CD4-positive, alpha-beta T cell treated with Interleukin-2 at 100 ng/mL for 4 hours (primary cell): ENCODE measurements around the gene ATXN1.
A peak's percentile ranks its signal among the peaks of the same experiment; 100 is the strongest.
"Not testable (repeated sequence)": the region's sequence is repeated elsewhere in the genome, so short reads cannot be mapped to it uniquely, and the experiment has no call there.

ENCODE experiments used
- DNase-seq: peaks from one replicate; pipeline ENCODE4 v3.0.0-alpha.2; 2020; ENCODE audit warnings: low spot score

ATXN1 gene

GRCh38 chr6:16644540-16645250, 116.6 kb downstream of the ATXN1 start:
- no peak for DNase-seq

DNA sequence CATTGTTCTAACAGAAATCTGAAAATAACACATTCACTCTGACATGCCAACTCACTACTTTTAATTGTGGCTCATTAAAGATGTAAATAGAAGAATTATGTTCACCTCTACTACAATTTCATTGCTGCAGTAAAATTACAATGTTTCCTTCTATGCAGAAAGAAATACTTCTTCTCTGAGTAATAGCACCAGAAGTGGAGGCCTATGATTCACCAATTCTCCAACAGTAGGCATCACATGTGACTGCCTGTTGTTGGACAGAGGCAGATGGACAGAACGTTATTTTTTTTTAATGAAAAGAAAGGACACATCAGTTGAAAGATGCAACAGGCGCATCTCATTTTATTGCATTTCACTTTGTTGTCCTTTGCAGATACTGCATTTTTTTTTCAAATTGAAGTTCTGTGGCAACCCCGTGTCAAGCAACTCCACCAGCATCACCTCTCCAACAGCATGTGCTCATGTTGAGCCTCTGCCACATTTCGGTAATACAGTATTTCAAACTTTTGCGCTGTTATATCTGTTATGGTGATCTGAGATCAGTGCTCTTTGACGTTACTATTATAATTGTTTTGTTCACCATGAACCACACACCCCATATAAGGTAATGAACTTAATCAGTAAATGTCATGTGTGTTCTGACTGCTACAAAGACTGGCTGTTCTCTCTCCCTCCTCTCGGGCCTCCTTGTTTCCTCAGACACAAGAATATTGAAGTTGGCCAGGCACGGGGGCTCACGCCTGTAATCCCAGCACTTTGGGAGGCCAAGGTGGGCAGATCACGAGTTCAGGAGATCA, 121.4 kb downstream of the ATXN1 start:
- DNase-seq = no peak

GRCh38 chr6:16637635-16638034, 123.6 kb downstream of the ATXN1 start:
- DNase-seq = no peak

GRCh38 chr6:16635810-16636602, 125.3 kb downstream of the ATXN1 start:
- DNase-seq = no peak

GRCh38 chr6:16635291-16635809, 125.9 kb downstream of the ATXN1 start:
- no peak for DNase-seq

GRCh38 chr6:16634855-16635254, 126.4 kb downstream of the ATXN1 start:
- no peak for DNase-seq

- DNase-seq = no peak
Observed at GRCh38 chr6:16633961-16634360, 127.3 kb downstream of the ATXN1 start.

- no peak for DNase-seq
Observed at GRCh38 chr6:16633465-16633864, 127.8 kb downstream of the ATXN1 start.

DNA sequence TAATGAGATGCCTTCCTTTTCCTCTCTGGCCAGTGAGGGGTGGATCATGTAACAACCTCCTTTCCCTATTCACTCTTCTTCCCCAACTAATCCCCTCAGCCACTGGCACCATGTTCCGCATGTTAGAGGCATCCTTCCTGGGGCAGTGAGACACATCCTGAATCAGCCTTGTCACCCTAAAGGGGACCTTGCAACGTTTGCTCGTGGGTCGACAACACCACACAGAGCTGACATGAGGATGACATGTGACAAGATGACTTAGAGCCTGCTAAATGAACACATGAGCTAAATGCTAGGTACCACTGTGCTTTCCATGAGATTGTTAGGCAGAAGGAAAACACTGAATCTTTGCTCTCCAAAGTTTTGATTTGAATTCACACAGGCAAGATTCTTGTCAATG, 129.2 kb downstream of the ATXN1 start:
- no peak for DNase-seq

DNA sequence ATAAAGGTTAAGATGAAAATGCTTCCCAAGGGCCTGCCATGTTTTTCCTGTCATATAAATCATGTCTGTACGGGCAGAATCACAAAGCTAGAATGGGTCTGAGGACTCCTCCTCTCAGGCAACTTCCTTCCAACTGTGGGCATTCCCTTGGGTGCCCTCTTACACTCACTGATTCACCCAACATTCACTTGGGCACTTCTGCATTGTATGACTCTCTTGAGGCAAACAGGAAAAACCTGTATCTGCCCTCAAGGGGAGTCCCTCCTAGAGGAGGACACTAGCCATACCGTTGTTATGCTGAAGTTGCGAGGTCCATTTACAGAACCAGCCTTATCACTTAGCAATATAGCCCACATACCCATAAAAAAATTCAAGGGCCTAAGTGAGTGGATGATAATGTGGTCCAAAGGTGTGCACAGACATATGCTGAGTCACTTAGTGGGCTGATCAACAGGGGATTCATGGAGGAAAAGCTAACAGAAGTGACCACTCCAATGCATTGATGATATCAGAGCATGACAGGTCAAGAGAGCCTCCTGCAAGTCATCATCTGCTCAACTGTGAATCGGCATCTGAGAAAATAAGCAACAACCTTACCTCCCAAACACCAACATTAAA, 131.1 kb downstream of the ATXN1 start:
- no peak for DNase-seq

GRCh38 chr6:16628580-16628979, 132.7 kb downstream of the ATXN1 start:
- DNase-seq = not testable (repeated sequence)

DNA sequence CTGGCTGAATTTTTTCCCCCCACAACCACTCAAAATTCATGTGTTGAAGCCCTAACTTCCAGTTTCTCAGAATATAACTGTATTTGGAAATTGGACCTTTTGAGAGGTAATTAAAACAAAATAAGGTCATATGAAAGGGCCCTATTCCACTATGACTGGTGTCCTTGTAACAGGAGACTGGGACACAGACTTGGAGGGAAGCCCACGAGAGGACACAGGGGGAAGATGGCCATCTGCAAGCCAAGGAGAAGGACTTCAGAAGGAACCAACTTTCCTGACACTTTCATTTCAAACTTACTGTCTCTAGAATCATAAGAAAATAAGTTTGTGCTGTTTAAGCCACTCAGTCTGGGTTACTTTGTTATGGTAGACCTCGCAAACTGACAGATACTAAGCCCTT, 134.6 kb downstream of the ATXN1 start:
- no peak for DNase-seq

- no peak for DNase-seq
Observed at GRCh38 chr6:16625291-16626265, 135.7 kb downstream of the ATXN1 start.

GRCh38 chr6:16624636-16625290, 136.5 kb downstream of the ATXN1 start:
- DNase-seq = no peak

DNA sequence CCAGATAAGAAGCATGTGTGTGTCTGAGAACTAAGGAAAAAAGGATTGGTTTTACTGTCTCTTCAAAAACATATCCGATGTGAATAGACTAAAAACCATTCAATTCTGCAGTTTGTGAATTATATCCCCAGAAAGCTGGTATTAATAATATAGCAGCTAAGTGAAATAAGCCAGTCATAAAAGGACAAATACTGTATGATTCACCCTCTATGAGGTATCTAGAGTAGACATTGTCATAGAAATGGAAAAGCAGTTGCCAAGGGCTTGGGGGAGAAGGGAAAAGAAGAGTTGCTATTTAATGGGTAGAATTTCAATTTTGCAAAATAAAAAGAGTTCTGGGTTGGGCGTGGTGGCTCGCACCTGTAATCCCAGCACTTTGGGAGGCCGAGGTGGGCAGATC, 137.5 kb downstream of the ATXN1 start:
- DNase-seq = no peak

- no peak for DNase-seq
Observed at GRCh38 chr6:16623029-16623653, 138.1 kb downstream of the ATXN1 start.

GRCh38 chr6:16622193-16622592, 139.1 kb downstream of the ATXN1 start:
- no peak for DNase-seq

DNA sequence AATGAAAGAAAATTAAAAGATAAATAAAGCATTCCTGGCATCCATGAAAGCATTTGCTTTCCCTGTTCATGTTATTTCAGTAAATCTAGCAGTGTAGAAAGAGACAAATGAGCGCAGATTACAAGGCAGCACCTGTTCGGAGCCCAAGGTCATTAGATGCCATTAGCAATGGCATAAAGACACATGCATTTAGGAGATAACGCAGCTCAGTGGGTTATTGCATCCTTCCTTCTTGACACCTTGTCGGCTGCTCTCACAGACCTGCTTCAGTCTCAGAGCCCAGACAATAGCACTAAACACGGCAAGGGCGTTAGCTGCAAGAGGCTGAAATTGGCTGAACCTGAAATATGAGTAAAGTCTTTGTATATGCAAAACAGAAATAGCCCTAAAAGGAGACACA, 140.3 kb downstream of the ATXN1 start:
- DNase-seq = no peak

- peak; percentile 40 for DNase-seq
Observed at GRCh38 chr6:16619777-16620176, 141.5 kb downstream of the ATXN1 start.

- DNase-seq = no peak
Observed at GRCh38 chr6:16618962-16619361, 142.3 kb downstream of the ATXN1 start.
